Mesenchymal stem cell (in vitro differentiated cells and primary cell): Measurements from ENCODE around the gene ADAP1.
A peak's percentile ranks its signal among the peaks of the same experiment; 100 is the strongest.

ENCODE experiments used
- DNase-seq: peaks from one replicate; pipeline ENCODE4 v3.0.0-alpha.2; 2013
- H2AFZ ChIP-seq: one replicate; pipeline ENCODE4 v1.6.1; 2013; ENCODE audit warnings: low read depth, mild to moderate bottlenecking, control low read depth, inconsistent platforms, low read length, moderate library complexity
- H2AK5ac ChIP-seq: 2 replicates; pipeline ENCODE4 v1.6.1; 2013; ENCODE audit warnings: low read length, moderate library complexity, mild to moderate bottlenecking, inconsistent platforms; ENCODE audit not compliant: severe bottlenecking
- H2BK120ac ChIP-seq: one replicate; pipeline ENCODE4 v1.6.1; 2013; ENCODE audit warnings: low read depth, mild to moderate bottlenecking, inconsistent platforms, low read length, moderate library complexity
- H2BK12ac ChIP-seq, 2 experiments: one replicate each; pipeline ENCODE4 v1.6.1; 2013; ENCODE audit warnings: inconsistent platforms in 2 of 2, low read length in 2 of 2, mild to moderate bottlenecking in 2 of 2, moderate library complexity in 2 of 2, control low read depth in 1 of 2
- H2BK15ac ChIP-seq: one replicate; pipeline ENCODE4 v1.6.1; 2013; ENCODE audit warnings: mild to moderate bottlenecking, low read depth, inconsistent platforms; ENCODE audit not compliant: poor library complexity, severe bottlenecking
- H2BK5ac ChIP-seq: 2 replicates; pipeline ENCODE4 v1.6.1; 2013; ENCODE audit warnings: low read depth, mild to moderate bottlenecking, low read length, control low read depth, inconsistent platforms; ENCODE audit not compliant: poor library complexity, severe bottlenecking
- H3K14ac ChIP-seq, 2 experiments: one replicate each; pipeline ENCODE4 v1.6.1; 2013; ENCODE audit warnings: inconsistent platforms in 2 of 2, low read length in 2 of 2, control low read depth in 1 of 2, mild to moderate bottlenecking in 1 of 2, moderate library complexity in 1 of 2
- H3K18ac ChIP-seq, 2 experiments: one replicate each; pipeline ENCODE4 v1.6.1; 2013; ENCODE audit warnings: inconsistent platforms in 2 of 2, low read length in 2 of 2, control low read depth in 1 of 2, low read depth in 1 of 2, mild to moderate bottlenecking in 1 of 2
- H3K23ac ChIP-seq, 2 experiments: one replicate each; pipeline ENCODE4 v1.6.1; 2013; ENCODE audit warnings: inconsistent platforms in 2 of 2, low read length in 2 of 2, mild to moderate bottlenecking in 2 of 2, moderate library complexity in 2 of 2, control low read depth in 1 of 2
- H3K27ac ChIP-seq: 2 replicates; pipeline ENCODE4 v1.5.1; 2013; ENCODE audit warnings: mild to moderate bottlenecking, moderate library complexity, low read length, control low read depth, inconsistent platforms; ENCODE audit not compliant: poor library complexity, severe bottlenecking
- H3K27me3 ChIP-seq, 2 experiments: 2 replicates each; pipeline versions ENCODE4 v1.6.1 to v1.7.0; 2013; ENCODE audit warnings: low read length in 2 of 2, mild to moderate bottlenecking in 2 of 2, moderate library complexity in 2 of 2, control low read depth in 1 of 2, inconsistent platforms in 1 of 2; ENCODE audit not compliant: control insufficient read depth in 1 of 2, insufficient read depth in 1 of 2
- H3K36me3 ChIP-seq, 2 experiments: 2 replicates each; pipeline versions ENCODE4 v1.6.1 to v1.7.0; 2013; ENCODE audit warnings: low read length in 2 of 2, control low read depth in 1 of 2, inconsistent platforms in 1 of 2, low read depth in 1 of 2, mild to moderate bottlenecking in 1 of 2; ENCODE audit not compliant: insufficient read depth in 2 of 2, control insufficient read depth in 1 of 2
- H3K4ac ChIP-seq, 2 experiments: one replicate each; pipeline ENCODE4 v1.6.1; 2013; ENCODE audit warnings: inconsistent platforms in 2 of 2, low read length in 2 of 2, mild to moderate bottlenecking in 2 of 2, moderate library complexity in 2 of 2, control low read depth in 1 of 2, low read depth in 1 of 2
- H3K4me1 ChIP-seq: 2 replicates; pipeline ENCODE4 v1.6.1; 2013; ENCODE audit warnings: low read depth, low read length, control low read depth; ENCODE audit not compliant: control insufficient read depth, insufficient read depth
- H3K4me2 ChIP-seq: 2 replicates; pipeline ENCODE4 v1.6.1; 2013; ENCODE audit warnings: low read length, mild to moderate bottlenecking, inconsistent platforms; ENCODE audit not compliant: poor library complexity, severe bottlenecking
- H3K4me3 ChIP-seq, 2 experiments: 2 replicates each; pipeline versions ENCODE4 v1.5.1 to v1.7.0; 2013; ENCODE audit warnings: low read length in 2 of 2, mild to moderate bottlenecking in 2 of 2, control low read depth in 1 of 2, low read depth in 1 of 2; ENCODE audit not compliant: insufficient read depth in 1 of 2
- H3K79me1 ChIP-seq: replicated peaks from 2 replicates; pipeline ENCODE4 v1.6.1; 2013; ENCODE audit warnings: mild to moderate bottlenecking, control low read depth, low read length, inconsistent platforms; ENCODE audit not compliant: poor library complexity, severe bottlenecking
- H3K9ac ChIP-seq: 2 replicates; pipeline ENCODE4 v1.7.0; 2013; ENCODE audit warnings: mild to moderate bottlenecking, low read length, moderate library complexity
- H3K9me3 ChIP-seq: 2 replicates; pipeline ENCODE4 v1.7.0; 2013; ENCODE audit warnings: mild to moderate bottlenecking, low read length; ENCODE audit not compliant: control insufficient read depth
- H4K8ac ChIP-seq: one replicate; pipeline ENCODE4 v1.6.1; 2013; ENCODE audit warnings: inconsistent platforms, mild to moderate bottlenecking, low read length, moderate library complexity
- H4K91ac ChIP-seq: one replicate; pipeline ENCODE4 v1.6.1; 2013; ENCODE audit warnings: mild to moderate bottlenecking, low read length, inconsistent platforms
- WGBS: methylation state at CpG from one replicate; pipeline ENCODE4 v1.1.7; 2013; ENCODE audit warnings: mixed read lengths; 5-methylcytosine and 5-hydroxymethylcytosine counted together

Gene ADAP1

DNA sequence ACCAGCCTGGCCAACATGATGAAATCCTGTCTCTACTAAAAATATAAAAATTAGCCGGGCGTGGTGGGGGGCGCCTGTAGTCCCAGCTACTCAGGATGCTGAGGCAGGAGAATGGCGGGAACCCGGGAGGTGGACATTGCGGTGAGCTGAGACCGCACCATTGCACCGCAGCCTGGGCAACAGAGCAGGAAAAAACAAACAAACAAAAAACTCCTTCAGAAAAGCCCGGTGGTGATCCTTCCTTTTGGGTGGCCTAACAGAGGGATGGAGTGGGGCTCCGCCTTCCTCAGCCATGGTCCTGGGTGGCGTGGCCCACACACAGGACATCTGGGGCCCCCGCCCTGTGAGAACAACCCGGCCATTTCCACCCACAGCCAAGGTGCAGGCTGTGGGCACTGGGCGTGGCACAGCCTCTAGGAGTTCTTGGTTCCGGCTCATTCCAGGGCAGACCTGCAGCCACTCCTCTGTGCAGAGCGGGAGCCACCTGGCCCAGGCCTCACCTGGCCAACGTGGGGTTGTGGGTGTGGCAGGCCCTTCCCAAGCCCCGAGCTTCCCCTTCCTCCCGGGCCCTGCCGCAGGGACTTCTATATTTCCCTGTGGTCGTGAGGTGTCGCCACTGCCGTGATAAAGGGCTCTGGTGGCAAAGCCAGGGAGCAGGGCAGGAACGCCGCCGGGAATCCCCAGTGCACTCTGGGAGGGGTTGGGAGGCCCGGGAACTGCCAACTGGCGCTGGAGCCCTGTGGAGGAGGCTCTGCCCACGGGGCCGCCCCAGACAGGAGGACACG is 40.6 kb downstream of the ADAP1 start:
- Histone ChIP-seq H3K14ac (peak overlapping the region in 1 of 2 experiments; percentile 91), H3K18ac (no peak overlapping the region), H2AFZ (no peak overlapping the region), H2BK12ac (peak overlapping the region in 1 of 2 experiments; percentile 12), H3K9me3 (no peaks in the 10 kb centered on the region), H2BK15ac (no peak overlapping the region), H2BK120ac (no peak overlapping the region), H2BK5ac (no peak overlapping the region), H3K27me3 (peaks cover 38 to 55% of the 10 kb centered on the region in 2 experiments), H3K4me2 (no peak overlapping the region), H4K91ac (no peak overlapping the region), H3K9ac (no peak overlapping the region), H3K79me1 (no peaks in the 10 kb centered on the region), H3K27ac (no peak overlapping the region), H3K4me1 (peaks cover 33% of the 10 kb centered on the region), H3K4me3 (no peak overlapping the region), H4K8ac (no peak overlapping the region), H3K4ac (no peak overlapping the region), H2AK5ac (no peak overlapping the region), H3K36me3 (peaks cover 0 to 4% of the 10 kb centered on the region in 2 experiments), H3K23ac (no peak overlapping the region)
- WGBS: 85% methylated on average over 29 of the region's 31 CpGs
- DNase-seq: no peak

DNA sequence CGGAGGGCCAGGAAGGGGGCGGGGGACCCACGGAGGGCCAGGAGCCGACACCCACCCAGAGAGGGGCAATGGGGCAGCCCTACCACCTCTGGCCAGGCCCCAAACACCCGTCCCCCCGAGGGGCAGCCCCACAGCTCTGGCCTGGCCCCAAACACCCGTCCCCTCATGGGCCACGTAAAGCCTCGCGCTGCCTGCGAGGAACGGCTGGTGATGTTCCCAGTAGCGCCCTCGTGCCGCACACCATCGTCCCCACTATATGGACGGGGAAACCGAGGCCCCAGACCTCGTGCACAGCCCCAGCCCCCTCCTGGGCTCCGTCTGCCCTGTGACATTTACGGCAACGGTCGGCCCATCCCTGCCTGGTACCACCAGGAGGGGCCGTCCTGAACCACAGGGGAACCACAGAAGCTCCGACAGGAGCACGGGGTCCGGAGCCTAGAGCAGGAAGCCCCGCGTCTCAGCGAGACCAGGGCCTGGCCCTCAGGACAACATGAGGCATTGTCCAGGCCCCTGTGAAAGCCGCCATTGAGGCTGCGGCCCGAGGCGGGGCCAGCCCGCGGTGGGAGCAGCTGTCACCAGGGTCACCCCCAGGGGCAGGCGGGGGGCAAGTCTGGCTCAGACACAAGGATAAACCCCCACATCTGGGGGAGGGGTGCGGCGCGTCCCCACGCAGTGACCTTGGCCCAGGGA is 42.5 kb downstream of the ADAP1 start:
- no peak overlapping the region for H2BK12ac ChIP-seq
- H2BK120ac ChIP-seq: no peak overlapping the region
- no peak overlapping the region for H3K9ac ChIP-seq
- peak overlapping the region in 1 of 2 experiments; percentile 45 for H3K14ac ChIP-seq
- no peak overlapping the region for H3K23ac ChIP-seq
- no peak overlapping the region for H3K18ac ChIP-seq
- H3K36me3 ChIP-seq: peaks cover 0 to 4% of the 10 kb centered on the region in 2 experiments
- H4K8ac ChIP-seq: no peak overlapping the region
- peaks cover 31 to 56% of the 10 kb centered on the region in 2 experiments for H3K27me3 ChIP-seq
- H3K4ac ChIP-seq: no peak overlapping the region
- H2BK15ac ChIP-seq: no peak overlapping the region
- H2AFZ ChIP-seq: no peak overlapping the region
- peak overlapping the region; percentile 41 for H4K91ac ChIP-seq
- no peak overlapping the region for H2BK5ac ChIP-seq
- H3K27ac ChIP-seq: no peak overlapping the region
- H3K9me3 ChIP-seq: no peaks in the 10 kb centered on the region
- DNase-seq: no peak
- 94% methylated on average over 39 of the region's 41 CpGs for WGBS
- H2AK5ac ChIP-seq: no peak overlapping the region
- H3K79me1 ChIP-seq: no peaks in the 10 kb centered on the region
- H3K4me3 ChIP-seq: no peak overlapping the region
- peaks cover 39% of the 10 kb centered on the region for H3K4me1 ChIP-seq
- H3K4me2 ChIP-seq: no peak overlapping the region

DNA sequence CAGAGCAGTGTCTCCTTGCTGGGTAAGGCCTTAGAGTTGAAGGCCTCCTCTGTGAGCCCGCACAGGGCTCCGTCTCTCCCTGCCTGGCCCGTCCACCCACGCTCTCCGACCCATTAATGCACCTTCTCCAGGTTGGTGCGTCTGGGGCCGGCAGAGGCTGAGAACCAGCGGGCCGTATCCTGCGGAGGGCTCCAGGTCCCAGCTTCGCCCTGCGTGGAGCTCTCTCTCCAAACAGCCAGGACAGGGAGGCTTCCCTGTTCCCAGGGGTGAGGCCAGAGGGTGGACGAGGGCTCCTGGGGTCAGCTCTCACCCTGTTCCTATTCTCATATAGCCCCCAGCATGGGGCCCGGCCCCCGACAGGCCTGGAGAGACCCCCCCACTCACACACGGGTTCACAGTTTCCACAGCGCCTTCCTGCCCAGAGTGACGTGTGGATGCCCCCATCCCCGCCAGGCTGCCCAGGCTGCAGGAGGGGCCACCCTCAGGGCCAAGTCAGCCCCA is 43.5 kb downstream of the ADAP1 start:
- Histone ChIP-seq H3K9ac (no peak overlapping the region), H2BK12ac (no peak overlapping the region), H3K4ac (no peak overlapping the region), H2AK5ac (no peak overlapping the region), H3K4me2 (no peak overlapping the region), H3K4me1 (peaks cover 30% of the 10 kb centered on the region), H3K36me3 (peaks cover 0 to 4% of the 10 kb centered on the region in 2 experiments), H3K79me1 (no peaks in the 10 kb centered on the region), H3K4me3 (no peak overlapping the region), H3K14ac (no peak overlapping the region), H2BK120ac (no peak overlapping the region), H4K91ac (no peak overlapping the region), H3K9me3 (no peaks in the 10 kb centered on the region), H2BK15ac (no peak overlapping the region), H3K27ac (no peak overlapping the region), H4K8ac (no peak overlapping the region), H2BK5ac (no peak overlapping the region), H3K27me3 (peaks cover 24 to 54% of the 10 kb centered on the region in 2 experiments), H3K23ac (no peak overlapping the region), H3K18ac (no peak overlapping the region), H2AFZ (no peak overlapping the region)
- 81% methylated on average over 19 of the region's 19 CpGs for WGBS
- no peak for DNase-seq

DNA sequence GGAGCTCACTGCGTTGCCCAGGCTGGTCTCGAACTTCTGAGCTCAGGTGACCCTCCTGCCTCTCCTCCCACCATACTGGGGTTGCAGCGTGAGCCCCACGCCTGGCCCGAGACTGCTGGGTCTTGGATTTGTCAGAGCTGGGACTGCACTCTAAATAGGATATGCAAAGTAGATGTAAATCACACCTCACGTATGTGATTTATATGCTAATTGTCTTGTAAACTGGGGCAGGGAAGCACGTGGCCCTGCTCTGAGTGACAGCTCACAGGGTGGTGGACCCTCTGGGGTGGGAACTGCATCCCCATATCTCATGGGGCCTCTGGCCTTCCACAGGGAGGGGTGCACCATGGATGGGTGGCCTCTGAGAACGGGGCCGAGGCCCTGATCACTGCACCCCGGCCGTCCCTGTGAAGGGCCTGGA is 44.0 kb downstream of the ADAP1 start:
- Histone ChIP-seq H2AK5ac (no peak overlapping the region), H3K27ac (no peak overlapping the region), H3K23ac (no peak overlapping the region), H3K36me3 (peaks cover 0 to 4% of the 10 kb centered on the region in 2 experiments), H3K14ac (no peak overlapping the region), H3K4me3 (no peak overlapping the region), H3K4ac (no peak overlapping the region), H2BK15ac (no peak overlapping the region), H3K79me1 (no peaks in the 10 kb centered on the region), H2BK5ac (no peak overlapping the region), H4K91ac (no peak overlapping the region), H2BK120ac (no peak overlapping the region), H2BK12ac (no peak overlapping the region), H3K9me3 (no peaks in the 10 kb centered on the region), H3K4me1 (peaks cover 26% of the 10 kb centered on the region), H3K9ac (no peak overlapping the region), H3K4me2 (no peak overlapping the region), H3K27me3 (peaks cover 25 to 49% of the 10 kb centered on the region in 2 experiments), H3K18ac (no peak overlapping the region), H4K8ac (no peak overlapping the region), H2AFZ (no peak overlapping the region)
- 82% methylated on average over 11 of the region's 11 CpGs for WGBS
- no peak for DNase-seq
